ENCODE results near the gene PCNT. TPM values are rescaled to one million over a fixed set of nuclear protein-coding genes. Genes with fewer than 3 reads are reported as not detected.

The PCNT gene
- total RNA-seq, 1 experiment from 2014 or later, result 39.6 TPM

DNA sequence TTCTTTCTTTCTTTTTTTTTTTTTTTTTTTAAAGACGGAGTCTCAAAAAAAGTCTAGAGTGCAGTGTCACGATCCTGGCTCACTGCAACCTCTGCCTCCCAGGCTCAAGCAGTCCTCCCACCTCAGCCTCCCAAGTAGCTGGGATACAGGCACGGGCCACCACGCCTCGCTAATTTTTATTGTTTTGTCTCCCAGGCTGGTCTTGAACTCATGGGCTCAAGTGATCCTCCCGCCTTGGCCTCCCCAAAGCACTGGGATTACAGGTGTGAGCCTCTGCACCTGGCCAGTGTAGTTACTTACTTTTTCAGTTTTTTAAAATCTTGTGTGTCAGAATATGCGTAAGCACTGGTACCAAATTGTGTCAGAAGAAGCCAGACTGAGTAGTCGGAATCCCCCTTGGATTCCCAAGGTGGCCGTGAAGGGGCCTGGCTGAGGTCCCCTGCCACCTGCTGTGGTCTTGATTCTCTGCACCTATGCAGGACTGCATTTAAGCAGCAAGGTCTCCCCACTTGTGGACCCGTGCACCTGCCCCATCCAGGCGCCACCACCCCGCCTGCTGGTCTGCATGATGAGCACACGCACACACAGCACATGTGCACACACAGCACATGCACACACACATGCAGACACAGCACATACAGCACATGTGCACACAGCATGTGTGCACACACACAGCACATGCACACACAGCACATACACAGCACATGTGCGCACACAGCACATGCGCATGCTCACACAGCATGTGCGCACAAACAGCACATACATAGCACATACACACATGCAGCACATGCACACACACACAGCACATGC lies 47.5 kb downstream of the PCNT start:
- TF ChIP-seq, protein P1, sequence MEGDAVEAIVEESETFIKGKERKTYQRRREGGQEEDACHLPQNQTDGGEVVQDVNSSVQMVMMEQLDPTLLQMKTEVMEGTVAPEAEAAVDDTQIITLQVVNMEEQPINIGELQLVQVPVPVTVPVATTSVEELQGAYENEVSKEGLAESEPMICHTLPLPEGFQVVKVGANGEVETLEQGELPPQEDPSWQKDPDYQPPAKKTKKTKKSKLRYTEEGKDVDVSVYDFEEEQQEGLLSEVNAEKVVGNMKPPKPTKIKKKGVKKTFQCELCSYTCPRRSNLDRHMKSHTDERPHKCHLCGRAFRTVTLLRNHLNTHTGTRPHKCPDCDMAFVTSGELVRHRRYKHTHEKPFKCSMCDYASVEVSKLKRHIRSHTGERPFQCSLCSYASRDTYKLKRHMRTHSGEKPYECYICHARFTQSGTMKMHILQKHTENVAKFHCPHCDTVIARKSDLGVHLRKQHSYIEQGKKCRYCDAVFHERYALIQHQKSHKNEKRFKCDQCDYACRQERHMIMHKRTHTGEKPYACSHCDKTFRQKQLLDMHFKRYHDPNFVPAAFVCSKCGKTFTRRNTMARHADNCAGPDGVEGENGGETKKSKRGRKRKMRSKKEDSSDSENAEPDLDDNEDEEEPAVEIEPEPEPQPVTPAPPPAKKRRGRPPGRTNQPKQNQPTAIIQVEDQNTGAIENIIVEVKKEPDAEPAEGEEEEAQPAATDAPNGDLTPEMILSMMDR (conservative IDR thresholded peaks at IDR 0.05), result no peak
- Histone ChIP-seq H2BK20ac (ENCODE audit: low read depth, low read length, poor library complexity, severe bottlenecking) (no peak overlapping the region), H2BK12ac (ENCODE audit: insufficient read length, low read depth, low read length) (no peak overlapping the region), H3K27ac (ENCODE audit: insufficient read length, low read depth, low read length) (no peak overlapping the region), H3K14ac (ENCODE audit: insufficient read depth, low read length) (no peak overlapping the region), H3K23ac (ENCODE audit: insufficient read length, low read depth, low read length) (peak overlapping the region; percentile 77), H3K4me1 (ENCODE audit: insufficient read depth, low read length) (no peaks in the 10 kb centered on the region), H3K4ac (ENCODE audit: low read depth, low read length) (no peak overlapping the region), H3K9me3 (ENCODE audit: control insufficient read depth, low read depth, low read length) (no peaks in the 10 kb centered on the region), H2AK5ac (ENCODE audit: insufficient read length, low read length) (no peak overlapping the region), H2AFZ (ENCODE audit: low read length) (no peak overlapping the region), H3K27me3 (ENCODE audit: insufficient read depth, low read length) (no peaks in the 10 kb centered on the region), H3K79me2 (ENCODE audit: insufficient read depth, low read length) (peaks cover 7% of the 10 kb centered on the region; the same call in 1 of the 2 replicates), H4K5ac (ENCODE audit: insufficient read length, low read depth, low read length) (peak overlapping the region; percentile 18), H2BK15ac (ENCODE audit: low read depth, low read length) (no peak overlapping the region), H3K56ac (ENCODE audit: insufficient read length, low read depth, low read length) (no peak overlapping the region), H3K18ac (ENCODE audit: insufficient read length, low read depth, low read length) (no peak overlapping the region), H2BK5ac (ENCODE audit: insufficient read length, low read length) (no peak overlapping the region), H3K23me2 (ENCODE audit: insufficient read length, low read depth, low read length, poor library complexity, severe bottlenecking) (no peaks in the 10 kb centered on the region), H2BK120ac (ENCODE audit: low read depth, low read length, poor library complexity, severe bottlenecking) (no peak overlapping the region), H3K79me1 (ENCODE audit: insufficient read depth, low read depth, low read length, poor library complexity, severe bottlenecking) (no peaks in the 10 kb centered on the region), H4K20me1 (ENCODE audit: control insufficient read depth, insufficient read depth, insufficient read length) (peaks cover 5% of the 10 kb centered on the region), H3K4me2 (ENCODE audit: insufficient read depth, insufficient read length, low read length) (no peak overlapping the region), H3T11ph (ENCODE audit: low read length) (no peak overlapping the region), H4K91ac (ENCODE audit: insufficient read length, low read depth, low read length) (no peak overlapping the region), H4K8ac (replicated peaks; ENCODE audit: insufficient read length, low read depth, low read length) (peak overlapping the region; percentile 74), H3K9ac (ENCODE audit: extremely low read depth, insufficient read length, low read length) (no peak overlapping the region)
- Mint-ChIP-seq H3K9me3 (no peaks in the 10 kb centered on the region; a peak in 1 of 5 replicates), H3K27ac (peak overlapping the region; percentile 53 to 92 (median 55); a peak in 4 of 7 replicates), H3K4me3 (no peak overlapping the region), H3K27me3 (ENCODE audit: low read depth) (no peaks in the 10 kb centered on the region), H3K4me1 (no peaks in the 10 kb centered on the region), H3K36me3 (ENCODE audit: insufficient read depth in 1 of 3, low read depth in 3 of 3) (peaks cover 27 to 42% (median 36%) of the 10 kb centered on the region in 3 experiments; a peak in 6 of 7 replicates)
- DNase-seq, result no peak
- WGBS (ENCODE audit: extremely low coverage, insufficient read length, low lambda C conversion rate), result no CpG with 5 or more reads among the region's 16 CpGs

Measured in H9 (cell line).